Measurements from ENCODE around the gene FAM43A.

FAM43A gene

GRCh38 chr3:194711913-194712312, 26.2 kb downstream of the FAM43A start:
- no peak for DNase-seq

- no peak for DNase-seq
These were observed 27.8 kb downstream of the FAM43A start for GRCh38 chr3:194713299-194714136.

- no peak for DNase-seq
These were observed 28.4 kb downstream of the FAM43A start for GRCh38 chr3:194714137-194714455.

- no peak for DNase-seq
These were observed 28.9 kb downstream of the FAM43A start for GRCh38 chr3:194714564-194714963.

- no peak for DNase-seq
These were observed 29.5 kb downstream of the FAM43A start for GRCh38 chr3:194715022-194715800.

- DNase-seq, result no peak
These were observed 32.4 kb downstream of the FAM43A start for GRCh38 chr3:194718079-194718478.

GRCh38 chr3:194720048-194720447, 34.4 kb downstream of the FAM43A start:
- no peak for DNase-seq

GRCh38 chr3:194723846-194724618, 38.3 kb downstream of the FAM43A start:
- DNase-seq, result no peak

- DNase-seq, result no peak
These were observed 39.7 kb downstream of the FAM43A start for GRCh38 chr3:194725346-194725745.

GRCh38 chr3:194727435-194728128, 41.9 kb downstream of the FAM43A start:
- DNase-seq, result no peak

GRCh38 chr3:194728986-194729385, 43.3 kb downstream of the FAM43A start:
- DNase-seq, result no peak

GRCh38 chr3:194730365-194730764, 44.7 kb downstream of the FAM43A start:
- DNase-seq, result no peak

GRCh38 chr3:194731506-194732073, 45.9 kb downstream of the FAM43A start:
- no peak for DNase-seq

- no peak for DNase-seq
These were observed 46.9 kb downstream of the FAM43A start for GRCh38 chr3:194732617-194733016.

- DNase-seq, result no peak
These were observed 50.7 kb downstream of the FAM43A start for GRCh38 chr3:194736277-194736895.

GRCh38 chr3:194736896-194737600, 51.4 kb downstream of the FAM43A start:
- DNase-seq, result no peak
